SU-DHL-6 (cell line): Measurements from ENCODE around the gene EML4.
"Not testable (repeated sequence)": the region's sequence is repeated elsewhere in the genome, so short reads cannot be mapped to it uniquely, and the experiment has no call there.

Experiments
- H2AFZ ChIP-seq: fragments of 200-600 bp; sonication (generic); 2 replicates; pipeline ENCODE4 v1.6.1; 2014; ENCODE audit warnings: low read depth, mild to moderate bottlenecking, moderate library complexity, mixed read lengths, antibody characterized with exemption, low read length; ENCODE audit not compliant: severe bottlenecking
- H3F3A ChIP-seq: fragments of 200-600 bp; shearing (Covaris generic); 2 replicates; pipeline ENCODE4 v1.6.0; 2016; ENCODE audit warnings: antibody characterized with exemption, mild to moderate bottlenecking; ENCODE audit not compliant: insufficient read depth
- H3K27ac ChIP-seq: fragments of 200-600 bp; sonication (generic); 2 replicates; pipeline ENCODE4 v1.5.1; 2016; ENCODE audit warnings: low read depth, mild to moderate bottlenecking, low read length, moderate library complexity, mixed read lengths
- H3K27me3 ChIP-seq: fragments of 200-600 bp; sonication (generic), shearing (Covaris generic); 2 replicates; pipeline ENCODE4 v1.6.0; 2014; ENCODE audit warnings: mild to moderate bottlenecking, low read length
- H3K36me3 ChIP-seq: fragments of 200-600 bp; sonication (generic); 2 replicates; pipeline ENCODE4 v1.6.1; 2014; ENCODE audit warnings: mild to moderate bottlenecking, low read length, mixed read lengths
- H3K4me2 ChIP-seq: fragments of 300-600, 200-600 bp; shearing (Covaris generic), sonication (generic); 2 replicates; pipeline ENCODE4 v1.6.0; 2014; ENCODE audit warnings: low read length, low read depth, mild to moderate bottlenecking; ENCODE audit not compliant: poor library complexity, severe bottlenecking
- H3K4me3 ChIP-seq: fragments of 200-600 bp; sonication (generic); 2 replicates; pipeline ENCODE4 v1.5.1; 2014; ENCODE audit warnings: antibody characterized with exemption, low read length, mild to moderate bottlenecking, mixed read lengths; ENCODE audit not compliant: insufficient read depth, poor library complexity, severe bottlenecking
- H3K79me2 ChIP-seq: fragments of 200-600 bp; sonication (generic); 2 replicates; pipeline ENCODE4 v1.6.1; 2014; ENCODE audit warnings: mild to moderate bottlenecking, low read length, moderate library complexity; ENCODE audit not compliant: insufficient read depth
- H3K9ac ChIP-seq: fragments of 200-600 bp; sonication (generic); 2 replicates; pipeline ENCODE4 v1.7.0; 2014; ENCODE audit warnings: mild to moderate bottlenecking, low read length
- H3K9me2 ChIP-seq: fragments of 200-600 bp; sonication (generic); replicated peaks from 2 replicates; pipeline ENCODE4 v1.6.1; 2014; ENCODE audit warnings: low read length; ENCODE audit not compliant: insufficient read depth
- H3K9me3 ChIP-seq: fragments of 200-600 bp; sonication (generic); 2 replicates; pipeline ENCODE4 v1.6.1; 2014; ENCODE audit warnings: low read length, mixed read lengths; ENCODE audit not compliant: insufficient read depth
- H4K20me1 ChIP-seq: fragments of 200-600 bp; sonication (generic); 2 replicates; pipeline ENCODE4 v1.6.1; 2014; ENCODE audit warnings: low read depth, mild to moderate bottlenecking, antibody characterized with exemption, low read length, moderate library complexity, mixed read lengths
- EZH2phosphoT487 ChIP-seq: fragments of 200-600 bp; sonication (generic), shearing (Covaris generic); conservative IDR thresholded peaks from 2 replicates; pipeline ENCODE4 v1.6.1; 2018; ENCODE audit warnings: mild to moderate bottlenecking, antibody characterized with exemption, low read length, moderate library complexity, mixed read lengths
- TF ChIP-seq, protein P1 (sequence below): fragments of 200-600 bp; sonication (generic); IDR thresholded peaks from one replicate; pipeline ENCODE4 v1.5.1; 2017; ENCODE audit warnings: antibody characterized with exemption, mild to moderate bottlenecking, low read length, moderate library complexity; ENCODE audit not compliant: insufficient read depth, poor library complexity, severe bottlenecking

Gene EML4

DNA sequence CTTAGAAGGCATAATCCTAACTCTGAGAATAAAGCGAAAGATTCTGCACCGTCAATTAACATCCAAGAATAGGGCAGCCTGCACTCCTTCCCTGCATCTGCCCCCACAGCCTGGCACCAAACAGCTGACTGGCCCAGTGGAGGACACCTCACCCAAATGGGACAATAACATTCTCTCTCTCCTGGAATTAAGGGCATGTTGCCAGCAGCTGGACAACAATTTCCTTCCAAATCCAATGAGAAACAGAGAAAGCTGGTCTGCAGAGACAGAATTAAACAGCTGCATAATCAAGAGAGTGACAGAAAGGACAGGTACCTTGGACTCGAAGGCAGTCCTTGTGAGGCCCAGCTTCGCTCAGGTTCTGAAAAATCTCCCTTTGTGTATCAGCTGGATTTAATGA lies 176.8 kb downstream of the EML4 start:
- Histone ChIP-seq H3K9ac (no peak overlapping the region), H3K36me3 (no peaks in the 10 kb centered on the region), H4K20me1 (no peaks in the 10 kb centered on the region), H3F3A (no peaks in the 10 kb centered on the region), H2AFZ (no peak overlapping the region), H3K9me2 (no peaks in the 10 kb centered on the region), H3K27ac (no peak overlapping the region), H3K79me2 (peaks cover 42% of the 10 kb centered on the region), H3K9me3 (no peaks in the 10 kb centered on the region), H3K4me3 (no peak overlapping the region), H3K4me2 (no peak overlapping the region), H3K27me3 (no peaks in the 10 kb centered on the region)
- TF ChIP-seq, protein P1, sequence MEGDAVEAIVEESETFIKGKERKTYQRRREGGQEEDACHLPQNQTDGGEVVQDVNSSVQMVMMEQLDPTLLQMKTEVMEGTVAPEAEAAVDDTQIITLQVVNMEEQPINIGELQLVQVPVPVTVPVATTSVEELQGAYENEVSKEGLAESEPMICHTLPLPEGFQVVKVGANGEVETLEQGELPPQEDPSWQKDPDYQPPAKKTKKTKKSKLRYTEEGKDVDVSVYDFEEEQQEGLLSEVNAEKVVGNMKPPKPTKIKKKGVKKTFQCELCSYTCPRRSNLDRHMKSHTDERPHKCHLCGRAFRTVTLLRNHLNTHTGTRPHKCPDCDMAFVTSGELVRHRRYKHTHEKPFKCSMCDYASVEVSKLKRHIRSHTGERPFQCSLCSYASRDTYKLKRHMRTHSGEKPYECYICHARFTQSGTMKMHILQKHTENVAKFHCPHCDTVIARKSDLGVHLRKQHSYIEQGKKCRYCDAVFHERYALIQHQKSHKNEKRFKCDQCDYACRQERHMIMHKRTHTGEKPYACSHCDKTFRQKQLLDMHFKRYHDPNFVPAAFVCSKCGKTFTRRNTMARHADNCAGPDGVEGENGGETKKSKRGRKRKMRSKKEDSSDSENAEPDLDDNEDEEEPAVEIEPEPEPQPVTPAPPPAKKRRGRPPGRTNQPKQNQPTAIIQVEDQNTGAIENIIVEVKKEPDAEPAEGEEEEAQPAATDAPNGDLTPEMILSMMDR, result no peak
- no peak for TF ChIP-seq EZH2phosphoT487

DNA sequence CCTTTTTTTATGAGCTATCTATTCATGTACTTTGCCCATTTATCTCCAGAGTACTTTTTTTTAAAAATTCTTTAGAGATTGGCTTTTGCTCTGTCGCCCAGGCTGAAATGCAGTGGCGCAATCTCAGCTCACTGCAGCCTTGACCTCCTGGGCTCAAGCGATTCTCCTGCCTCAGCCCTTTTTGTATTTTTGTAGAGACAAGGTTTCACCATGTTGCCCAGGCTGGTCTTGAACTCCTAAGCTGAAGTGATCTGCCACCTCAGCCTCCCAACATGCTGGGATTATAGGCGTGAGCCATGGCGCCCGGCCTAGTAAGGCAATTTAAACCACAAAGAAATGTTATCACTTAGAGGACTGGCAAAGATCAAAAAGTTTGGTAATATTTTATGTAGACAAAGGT lies 177.7 kb downstream of the EML4 start:
- H3K9me2 ChIP-seq, H3K9me3 ChIP-seq, H3K27ac ChIP-seq, H3K4me2 ChIP-seq, H3K9ac ChIP-seq, H2AFZ ChIP-seq, H3K4me3 ChIP-seq, H4K20me1 ChIP-seq, H3K36me3 ChIP-seq, H3F3A ChIP-seq, H3K27me3 ChIP-seq: not testable (repeated sequence)
- H3K79me2 ChIP-seq, result peaks cover 43% of the 10 kb centered on the region

DNA sequence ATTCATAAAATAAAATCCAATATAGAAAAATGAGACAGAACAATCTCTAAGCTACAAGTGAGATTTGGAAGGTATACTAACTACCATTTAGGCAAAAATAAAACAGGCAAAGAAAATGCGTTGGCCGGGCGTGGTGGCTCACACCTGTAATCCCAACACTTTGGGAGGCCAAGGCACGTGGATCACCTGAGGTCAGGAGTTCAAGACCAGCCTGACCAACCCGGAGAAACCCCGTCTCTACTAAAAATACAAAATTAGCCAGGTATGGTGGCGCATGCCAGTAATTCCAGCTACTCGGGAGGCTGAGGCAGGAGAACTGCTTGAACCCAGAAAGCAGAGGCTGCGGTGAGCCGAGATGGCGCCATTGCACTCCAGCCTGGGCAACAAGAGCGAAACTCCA lies 178.4 kb downstream of the EML4 start:
- not testable (repeated sequence) for H3K36me3 ChIP-seq, H3K9me2 ChIP-seq, H3K4me3 ChIP-seq, H3K27ac ChIP-seq, H3K4me2 ChIP-seq, H3F3A ChIP-seq, H4K20me1 ChIP-seq, H2AFZ ChIP-seq, H3K9me3 ChIP-seq, H3K9ac ChIP-seq, H3K27me3 ChIP-seq
- H3K79me2 ChIP-seq, result peaks cover 50% of the 10 kb centered on the region

DNA sequence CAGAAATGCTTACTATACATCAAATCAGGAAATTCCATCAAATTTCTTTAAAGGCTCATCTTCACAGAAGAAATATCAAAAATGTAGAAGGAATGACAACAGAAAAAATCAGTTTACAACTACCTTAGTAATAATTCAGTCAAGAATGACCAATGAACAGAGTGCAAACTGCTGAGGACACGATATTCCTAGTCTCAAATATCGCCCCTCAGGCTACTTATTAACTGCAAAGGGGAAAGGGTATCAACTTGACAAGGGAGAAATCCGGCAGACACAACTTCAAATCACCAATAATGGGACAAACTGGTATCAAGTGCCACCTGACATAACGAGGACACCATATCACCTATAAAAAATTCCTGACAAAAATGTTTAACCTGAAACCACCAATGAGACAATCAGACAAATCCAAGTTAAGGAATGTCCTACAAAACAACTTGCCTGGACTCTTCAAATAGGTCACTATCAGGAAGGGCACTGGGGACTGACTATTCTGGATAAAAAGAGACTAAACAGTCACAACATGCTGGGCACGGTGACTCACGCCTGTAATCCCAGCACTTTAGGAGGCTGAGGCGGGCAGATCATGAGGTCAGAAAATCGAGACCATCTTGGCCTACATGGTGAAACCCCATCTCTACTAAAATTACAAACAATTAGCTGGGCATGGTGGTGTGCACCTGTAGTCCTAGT lies 179.1 kb downstream of the EML4 start:
- H3K79me2 ChIP-seq, result peaks cover 50% of the 10 kb centered on the region
- no peaks in the 10 kb centered on the region for H3K9me2 ChIP-seq
- 0 out of 2 replicates have a peak, but pooled peaks cover 3% of the 10 kb centered on the region for H4K20me1 ChIP-seq
- no peak overlapping the region for H3K4me3 ChIP-seq
- no peaks in the 10 kb centered on the region for H3F3A ChIP-seq
- no peak for TF ChIP-seq EZH2phosphoT487
- TF ChIP-seq, protein P1, result no peak
- no peaks in the 10 kb centered on the region for H3K27me3 ChIP-seq
- H3K36me3 ChIP-seq, result no peaks in the 10 kb centered on the region
- no peak overlapping the region for H3K4me2 ChIP-seq
- H2AFZ ChIP-seq, result no peak overlapping the region
- H3K27ac ChIP-seq, result no peak overlapping the region
- no peak overlapping the region for H3K9ac ChIP-seq
- H3K9me3 ChIP-seq, result no peaks in the 10 kb centered on the region
